ENCODE data around the gene PHKB.

DNA sequence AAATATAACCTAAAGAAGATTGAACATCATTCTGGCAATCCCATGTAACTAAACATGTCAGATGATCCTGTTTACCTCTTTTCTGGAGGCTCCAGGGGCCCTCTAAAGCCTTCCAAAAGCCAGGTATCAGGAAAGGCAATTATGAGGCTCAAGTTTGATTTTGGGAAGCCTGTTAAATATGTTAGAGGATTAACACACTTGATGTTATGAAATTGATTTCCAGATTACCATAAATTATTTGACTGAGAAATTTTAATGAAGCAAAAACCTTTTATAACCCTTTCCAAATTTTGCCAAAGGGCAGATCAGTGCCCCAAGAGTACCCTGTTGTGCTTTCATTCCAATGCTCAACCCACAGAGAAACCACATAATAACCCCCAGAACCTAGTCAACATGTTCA is 29.3 kb downstream of the PHKB start:
- TF ChIP-seq, protein P1, sequence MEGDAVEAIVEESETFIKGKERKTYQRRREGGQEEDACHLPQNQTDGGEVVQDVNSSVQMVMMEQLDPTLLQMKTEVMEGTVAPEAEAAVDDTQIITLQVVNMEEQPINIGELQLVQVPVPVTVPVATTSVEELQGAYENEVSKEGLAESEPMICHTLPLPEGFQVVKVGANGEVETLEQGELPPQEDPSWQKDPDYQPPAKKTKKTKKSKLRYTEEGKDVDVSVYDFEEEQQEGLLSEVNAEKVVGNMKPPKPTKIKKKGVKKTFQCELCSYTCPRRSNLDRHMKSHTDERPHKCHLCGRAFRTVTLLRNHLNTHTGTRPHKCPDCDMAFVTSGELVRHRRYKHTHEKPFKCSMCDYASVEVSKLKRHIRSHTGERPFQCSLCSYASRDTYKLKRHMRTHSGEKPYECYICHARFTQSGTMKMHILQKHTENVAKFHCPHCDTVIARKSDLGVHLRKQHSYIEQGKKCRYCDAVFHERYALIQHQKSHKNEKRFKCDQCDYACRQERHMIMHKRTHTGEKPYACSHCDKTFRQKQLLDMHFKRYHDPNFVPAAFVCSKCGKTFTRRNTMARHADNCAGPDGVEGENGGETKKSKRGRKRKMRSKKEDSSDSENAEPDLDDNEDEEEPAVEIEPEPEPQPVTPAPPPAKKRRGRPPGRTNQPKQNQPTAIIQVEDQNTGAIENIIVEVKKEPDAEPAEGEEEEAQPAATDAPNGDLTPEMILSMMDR (optimal IDR thresholded peaks at IDR 0.05 in 1 of 3, IDR thresholded peaks at IDR 0.05 in 1 of 3, conservative IDR thresholded peaks at IDR 0.05 in 1 of 3; ENCODE audit: extremely low read depth in 1 of 3, insufficient read depth in 2 of 3, low read length in 3 of 3), result no peak
- TF ChIP-seq EZH2 (IDR thresholded peaks at IDR 0.05; ENCODE audit: low read length), result no peak
